SKM-1 (cell line): ENCODE measurements around the gene CSRP1.
"Not testable (repeated sequence)": the region's sequence is repeated elsewhere in the genome, so short reads cannot be mapped to it uniquely, and the experiment has no call there.

Source experiments
- DNase-seq: peaks from one replicate; lab custom pipeline; 2025; ENCODE audit not compliant: unreplicated experiment; lab: John Stamatoyannopoulos, UW

CSRP1 gene

DNA sequence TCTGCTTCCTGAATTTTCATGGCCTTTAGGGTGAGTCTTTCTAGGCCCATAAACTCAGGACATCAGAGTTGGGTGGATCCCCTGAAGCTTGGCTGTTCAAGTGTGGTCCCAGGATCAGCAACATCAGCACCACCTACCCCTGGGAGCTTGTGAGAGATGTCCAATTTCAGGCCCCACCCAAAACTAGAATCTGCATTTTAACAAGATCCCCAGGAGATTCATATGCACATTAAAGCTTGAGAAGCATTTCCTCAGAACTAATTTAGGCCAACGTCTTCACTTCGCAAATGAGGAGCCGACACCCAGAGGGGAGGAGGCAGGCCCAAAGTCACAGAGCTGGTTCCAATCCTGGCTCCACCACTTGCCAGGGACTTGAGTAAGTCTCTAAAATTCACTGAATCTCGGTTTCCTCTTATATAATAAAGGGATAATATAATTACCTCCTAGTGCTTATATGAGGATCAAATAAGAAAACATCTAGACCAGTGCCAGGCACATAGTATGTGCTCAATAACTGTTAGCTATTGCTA is 27.7 kb downstream of the CSRP1 start:
- DNase-seq = no peak

DNA sequence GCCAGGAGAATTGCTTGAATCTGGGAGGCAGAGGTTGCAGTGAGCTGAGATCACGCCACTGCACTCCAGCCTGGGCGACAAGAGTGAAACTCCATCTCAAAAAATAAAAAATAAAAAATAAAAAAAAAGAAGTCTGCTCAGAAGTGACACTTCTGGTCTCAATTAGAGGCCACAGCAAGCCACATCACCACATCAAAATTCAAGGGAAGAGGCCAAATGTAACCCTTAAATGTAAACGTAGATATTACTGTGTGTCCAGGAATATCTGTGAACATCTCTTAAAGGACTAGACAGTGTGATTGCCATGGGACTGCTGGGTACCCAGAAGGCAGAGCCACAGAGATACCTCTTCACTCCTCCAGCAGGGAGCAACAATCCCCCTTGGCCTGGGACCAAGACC is 28.3 kb downstream of the CSRP1 start:
- not testable (repeated sequence) for DNase-seq

DNA sequence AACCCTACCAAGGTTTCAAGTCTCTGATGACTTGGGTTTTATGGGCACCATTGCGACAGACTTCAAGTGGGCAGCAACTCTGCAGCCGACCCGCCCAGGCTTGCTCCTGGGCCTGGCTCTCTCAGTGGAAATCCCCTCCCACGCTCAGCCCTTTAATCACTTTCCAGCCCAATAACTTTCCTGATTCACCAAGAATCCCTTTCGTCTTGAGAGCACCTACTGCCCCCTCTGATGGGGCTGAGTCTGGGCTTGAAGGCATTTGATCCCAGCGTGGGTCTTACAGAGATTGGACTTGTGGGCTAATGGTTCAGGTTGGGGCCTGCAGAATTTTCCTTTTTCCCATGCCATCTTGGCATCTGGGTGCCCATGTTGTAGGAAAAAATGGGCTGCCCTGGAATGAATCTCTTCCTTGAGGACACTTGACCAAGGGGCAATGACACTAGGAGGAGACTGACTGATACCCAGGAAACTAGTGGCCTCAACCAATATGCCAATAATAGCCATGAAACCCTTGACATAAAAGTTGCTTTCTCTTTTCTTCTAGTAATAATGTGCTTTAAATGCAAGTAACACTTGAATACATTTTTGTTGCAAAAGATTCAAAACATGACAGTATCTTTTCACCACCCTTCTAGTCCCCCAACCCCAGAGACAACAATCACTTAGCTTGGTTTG is 30.1 kb downstream of the CSRP1 start:
- no peak for DNase-seq

DNA sequence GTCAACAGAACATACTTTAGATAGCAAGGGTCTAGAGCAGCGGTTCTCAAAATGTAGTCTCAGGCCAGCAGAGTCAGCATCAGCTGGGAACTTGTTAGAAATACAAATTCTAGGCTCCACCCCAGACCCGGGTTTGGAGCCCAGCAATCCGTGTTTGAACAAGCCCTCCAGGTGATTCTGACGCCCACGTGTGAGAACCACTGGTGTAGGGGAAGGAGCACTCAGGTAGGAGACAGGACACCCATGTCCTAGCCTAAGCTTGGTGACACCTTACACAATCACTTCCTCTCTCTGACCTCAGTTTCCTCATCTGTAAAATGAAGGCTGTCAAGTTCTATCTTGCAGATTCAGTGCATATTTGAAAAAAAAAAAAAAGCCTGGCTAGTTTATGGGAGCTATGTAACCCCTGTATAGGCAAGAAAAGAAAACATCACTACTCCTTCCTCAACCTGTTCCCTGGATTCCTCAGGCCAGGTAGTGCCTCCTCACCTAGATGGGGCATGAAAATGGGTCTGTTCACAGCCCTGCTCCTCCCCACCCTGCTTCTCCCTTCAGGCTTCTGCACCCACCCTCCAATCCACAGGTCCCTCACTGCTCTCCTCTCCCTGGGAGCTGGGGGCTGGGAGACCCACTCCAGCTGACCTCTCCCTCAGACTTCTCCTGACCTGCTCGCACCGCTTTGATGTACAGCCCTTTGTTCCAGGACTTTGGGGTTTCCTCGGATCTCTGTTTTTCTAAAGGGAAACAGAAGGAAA is 30.8 kb downstream of the CSRP1 start:
- DNase-seq = no peak

DNA sequence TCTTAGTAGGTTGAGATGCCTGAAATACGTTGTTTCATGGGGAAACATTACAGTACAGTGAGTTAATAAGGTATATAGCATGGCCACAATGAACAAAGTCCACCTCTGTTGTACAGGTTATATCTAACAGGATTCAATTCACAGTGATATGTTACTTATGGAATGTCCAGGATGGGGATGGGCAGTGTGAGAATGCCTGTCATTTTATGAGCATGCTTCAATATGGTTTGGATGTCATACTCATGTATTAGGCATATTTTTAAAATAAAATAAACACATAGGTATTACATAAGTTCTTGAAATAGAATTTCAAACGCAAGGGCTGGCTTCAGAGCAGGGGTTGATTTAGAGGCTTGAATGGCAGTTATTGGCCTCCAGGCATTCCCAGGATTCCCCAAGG is 31.8 kb downstream of the CSRP1 start:
- DNase-seq = no peak

DNA sequence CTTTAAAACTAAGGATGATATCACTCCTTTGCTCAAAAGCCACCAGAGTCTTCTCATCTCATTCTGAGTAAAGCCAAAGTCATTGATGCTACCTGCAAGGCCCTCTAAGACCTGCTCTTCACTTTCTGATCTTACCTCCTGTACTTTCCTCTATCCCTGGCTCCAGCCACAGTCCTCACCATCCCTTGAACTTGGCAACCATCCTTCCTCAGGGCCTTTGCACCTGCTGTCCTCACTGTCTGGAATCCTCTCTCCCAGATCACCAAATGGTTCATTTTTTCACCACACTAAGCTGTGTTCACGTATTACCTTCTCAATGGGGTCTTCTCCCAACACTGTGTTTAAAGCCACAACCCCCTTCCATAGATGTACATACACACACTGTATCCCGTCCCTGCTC is 33.6 kb downstream of the CSRP1 start:
- DNase-seq = no peak

DNA sequence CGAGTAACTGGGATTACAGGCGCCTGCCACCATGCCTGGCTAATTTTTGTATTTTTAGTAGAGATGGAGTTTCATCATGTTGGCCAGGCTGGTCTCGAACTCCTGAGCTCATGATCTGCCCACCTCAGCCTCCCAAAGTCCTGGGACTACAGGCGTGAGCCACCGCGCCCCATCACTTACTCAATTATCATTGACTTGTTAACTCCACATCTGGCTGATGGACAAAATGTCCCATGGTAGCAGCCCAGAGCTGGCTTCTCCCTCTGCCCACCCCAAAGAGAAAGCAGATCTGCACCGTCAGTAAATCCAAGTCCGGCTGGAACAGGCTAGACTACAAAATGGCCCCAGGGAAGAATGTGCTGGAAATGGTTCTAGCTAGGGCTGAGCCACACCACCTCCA is 34.6 kb downstream of the CSRP1 start:
- not testable (repeated sequence) for DNase-seq

DNA sequence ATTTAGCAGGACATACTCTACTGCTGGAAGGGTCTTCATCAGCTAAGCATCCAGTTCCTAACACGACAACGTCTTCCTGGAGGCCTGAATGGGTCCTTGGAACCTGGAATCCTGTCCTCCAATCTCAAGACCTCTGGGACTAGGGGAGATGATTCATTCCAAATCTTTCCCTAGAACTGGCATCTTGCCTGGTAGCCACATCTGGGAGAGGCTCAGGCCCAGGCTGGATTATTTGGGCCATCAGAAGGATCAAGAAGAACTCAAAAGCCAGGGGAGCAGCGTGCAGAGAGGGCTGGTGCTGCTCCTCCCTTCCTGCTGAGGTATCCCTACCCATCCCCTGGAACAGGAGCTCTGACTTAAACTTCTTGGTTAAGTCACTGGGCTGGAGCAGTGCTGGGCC is 35.2 kb downstream of the CSRP1 start:
- no peak for DNase-seq

DNA sequence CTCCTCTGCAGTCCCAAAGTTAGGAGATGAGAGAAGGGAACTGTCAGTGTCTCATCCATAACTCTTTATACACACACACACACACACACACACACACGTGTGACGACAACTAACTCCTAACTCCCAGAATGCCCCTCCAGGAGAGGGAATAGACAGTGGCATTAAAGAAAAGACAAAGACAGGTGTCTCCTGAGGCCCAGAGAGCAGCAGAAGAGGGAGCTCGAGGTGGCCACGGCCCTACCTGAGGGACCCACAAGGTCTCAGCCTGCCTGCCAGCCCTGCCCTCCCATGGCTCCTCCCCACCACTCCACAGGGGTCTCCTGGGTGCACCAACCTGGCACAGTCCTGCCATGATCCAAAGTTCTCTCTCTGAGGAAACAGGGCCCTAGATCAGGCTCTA is 36.3 kb downstream of the CSRP1 start:
- no peak for DNase-seq

DNA sequence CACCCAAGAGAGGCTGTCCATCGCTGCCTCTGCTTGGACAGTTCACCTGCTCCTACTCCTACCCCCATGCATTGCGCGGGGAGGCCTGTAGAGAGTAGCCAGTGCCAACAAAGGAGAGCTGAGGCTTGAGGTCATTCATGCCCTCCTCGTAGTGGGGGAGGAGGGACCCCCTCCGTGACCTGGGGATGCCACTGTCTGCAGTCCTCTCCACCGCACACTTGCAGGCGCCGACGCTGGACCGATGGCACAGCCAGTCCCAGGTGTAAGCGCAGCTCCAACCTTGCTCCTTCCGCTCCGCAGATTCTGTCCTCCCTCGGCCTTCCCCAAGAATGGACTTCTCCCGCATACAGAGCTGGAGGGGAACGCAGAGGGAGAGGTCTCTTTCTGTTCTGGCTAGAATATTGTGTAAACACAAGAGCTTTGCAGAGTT is 37.3 kb downstream of the CSRP1 start:
- DNase-seq = no peak

DNA sequence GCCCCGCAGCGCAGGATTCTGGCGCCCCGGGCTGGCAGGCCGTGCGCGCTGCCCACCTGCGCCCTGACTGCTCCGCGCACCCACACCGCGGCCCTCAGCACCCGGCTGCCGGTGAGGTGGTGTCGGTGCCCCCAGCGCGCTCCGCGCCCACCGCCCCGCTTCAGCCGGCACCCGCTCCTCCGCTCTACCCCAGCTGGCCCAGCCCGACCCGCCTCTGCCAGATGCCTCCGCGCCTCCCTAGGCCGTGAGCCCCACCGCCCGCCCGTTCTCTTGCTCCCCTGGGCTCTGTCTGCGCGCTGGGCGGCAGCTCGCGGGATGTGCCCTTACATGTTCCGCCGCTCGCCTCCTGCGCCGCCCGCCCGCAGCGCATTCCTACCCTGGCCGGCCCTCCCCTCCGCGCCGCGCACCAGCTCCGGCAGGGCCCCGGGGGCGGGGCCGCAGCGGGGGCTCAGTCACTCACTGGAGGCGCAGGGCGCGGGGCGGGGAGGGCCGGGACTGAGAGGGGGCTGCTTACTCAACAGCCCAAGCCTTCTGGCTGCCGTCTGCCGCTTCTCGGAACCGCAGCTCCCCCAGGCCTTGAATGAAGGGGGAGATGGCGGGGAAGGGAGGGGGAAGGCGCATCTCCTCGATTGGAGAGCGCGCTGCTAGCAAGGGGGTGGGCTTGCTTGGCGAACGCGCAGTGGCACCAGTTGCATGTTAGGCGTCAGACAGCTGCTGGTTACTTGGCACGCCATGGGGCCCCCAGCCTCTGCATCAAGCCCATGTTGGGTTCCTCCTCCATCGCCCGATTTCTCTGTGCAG is 37.9 kb downstream of the CSRP1 start, which contains the start of gene PHLDA3:
PHLDA3 (minus strand) TSS at position 345 of the 801 bp plus-strand sequence. CDS start 402 bp downstream, outside the sequence.
- DNase-seq = no peak

DNA sequence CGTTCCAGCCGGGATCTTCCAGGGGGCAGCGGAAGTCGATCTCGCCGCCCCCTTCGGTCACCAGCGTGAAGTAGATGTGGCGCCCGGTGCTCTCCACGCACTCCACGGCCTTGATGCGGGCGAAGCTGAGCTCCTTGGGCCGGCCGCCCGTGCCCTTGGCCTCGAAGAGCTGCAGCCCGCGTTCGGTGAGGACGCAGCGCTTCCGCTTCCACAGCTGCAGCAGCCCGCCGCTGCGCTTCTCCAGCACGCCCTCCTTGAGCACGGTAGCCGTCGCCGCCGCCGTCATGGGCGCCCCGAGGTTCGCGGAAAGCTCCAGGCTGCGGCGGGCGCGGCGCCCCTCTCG is 38.5 kb downstream of the CSRP1 start:
- no peak for DNase-seq

DNA sequence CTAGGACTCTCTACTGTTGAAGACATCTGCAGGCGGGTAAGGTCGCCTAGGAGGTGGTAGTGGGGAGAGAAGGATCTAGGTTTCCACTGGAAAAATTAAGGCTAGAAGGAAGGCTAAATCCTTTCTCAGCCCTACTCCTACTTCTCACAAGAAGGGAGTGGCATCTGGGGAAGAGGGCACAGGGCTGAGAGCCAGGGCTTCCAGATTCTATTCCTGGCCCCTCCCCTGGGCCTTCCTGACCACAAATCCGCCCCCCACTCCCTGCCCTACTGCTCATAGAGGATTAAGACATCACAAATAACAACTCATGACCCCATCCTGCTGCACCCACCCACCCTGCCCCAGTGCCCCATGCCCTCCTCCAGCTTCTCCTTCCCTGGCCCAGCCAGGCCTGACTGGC is 40.4 kb downstream of the CSRP1 start:
- DNase-seq = no peak

DNA sequence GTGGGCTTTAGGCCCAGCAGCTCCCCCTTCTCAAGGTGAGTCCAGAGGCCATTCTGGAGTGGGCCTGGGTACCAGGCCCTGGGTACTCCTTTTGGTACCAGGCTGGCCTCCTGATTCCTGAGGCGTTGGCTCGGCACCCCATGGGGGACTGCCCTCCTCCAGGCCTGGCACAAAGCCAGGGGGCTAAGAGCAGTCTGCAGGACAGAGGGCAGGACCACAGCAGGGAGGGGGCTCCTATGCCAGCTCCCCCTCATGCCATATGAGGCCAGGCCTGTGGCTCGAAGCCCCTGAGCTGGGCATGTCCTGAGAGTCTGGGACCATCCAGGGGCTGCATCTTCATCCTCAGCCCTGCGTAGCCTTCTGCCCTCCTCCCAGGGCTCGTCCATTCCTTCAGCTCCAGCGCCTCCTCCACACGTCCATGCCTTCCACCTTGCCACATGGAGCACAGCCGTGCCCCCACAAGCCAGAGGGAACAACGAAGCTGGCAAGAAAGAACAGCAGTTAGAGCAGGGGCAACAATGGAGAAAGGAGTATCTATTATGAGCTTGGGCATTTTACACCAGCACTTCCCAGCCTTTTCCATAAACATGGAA is 41.1 kb downstream of the CSRP1 start:
- no peak for DNase-seq

DNA sequence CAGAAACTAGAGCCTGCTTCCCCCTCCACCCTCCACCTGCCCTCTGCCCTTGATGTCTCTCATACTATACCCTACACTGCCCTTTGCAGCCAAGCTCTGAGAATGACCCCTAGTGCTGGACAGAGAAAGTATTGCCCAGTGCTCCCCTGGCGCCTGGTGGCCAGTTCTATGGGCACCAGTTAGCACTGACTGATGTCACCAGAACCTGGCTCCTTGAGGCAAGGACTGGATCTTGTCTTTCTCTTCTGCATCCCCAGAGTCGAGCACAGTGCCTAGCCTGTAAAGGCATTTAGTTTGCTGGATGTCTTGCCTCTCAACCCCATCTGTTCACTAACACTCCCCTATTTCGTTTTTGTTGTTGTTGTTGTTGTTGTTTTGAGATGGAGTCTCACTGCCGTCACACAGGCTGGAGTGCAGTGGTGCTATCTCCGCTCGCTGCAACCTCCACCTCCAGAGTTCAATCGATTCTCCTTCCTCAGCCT is 43.8 kb downstream of the CSRP1 start:
- DNase-seq = no peak

DNA sequence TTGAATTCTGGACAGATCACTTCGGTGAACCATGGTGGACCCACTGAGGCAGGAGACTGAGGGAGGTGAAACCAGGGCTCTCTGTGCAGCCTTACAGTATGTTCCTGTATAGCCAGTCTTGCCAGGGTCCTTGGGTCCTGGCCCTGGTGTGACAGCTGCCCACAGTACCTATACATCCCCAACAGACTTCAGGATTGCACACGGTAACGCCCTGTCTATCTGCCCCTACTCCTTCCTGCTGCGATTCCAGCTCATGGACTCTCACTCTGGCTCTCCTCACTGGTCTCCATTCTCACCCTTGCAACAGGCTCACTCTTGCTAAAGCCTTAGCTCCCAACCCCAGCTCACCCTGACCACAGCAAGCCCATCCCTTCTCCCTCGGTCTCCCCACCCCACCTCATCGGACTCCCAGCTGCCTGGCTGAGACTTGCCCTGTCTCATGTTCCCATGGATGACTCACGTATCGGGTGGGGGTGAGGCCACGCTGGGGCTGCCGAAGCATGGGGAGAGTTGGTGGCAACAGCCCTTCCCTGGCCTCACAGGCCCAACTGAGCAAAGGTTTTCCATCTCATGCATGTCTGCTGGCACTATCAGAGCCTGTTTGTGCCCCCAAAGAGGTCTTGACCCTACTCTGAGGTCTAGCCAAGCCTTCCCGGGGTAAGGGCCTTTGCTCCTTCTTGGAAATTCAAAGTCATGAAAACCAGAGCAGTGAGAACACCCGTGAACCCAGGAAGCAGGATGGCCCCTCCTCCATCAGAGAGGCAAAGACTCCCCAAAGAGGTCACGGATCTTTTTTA is 45.1 kb downstream of the CSRP1 start:
- no peak for DNase-seq

DNA sequence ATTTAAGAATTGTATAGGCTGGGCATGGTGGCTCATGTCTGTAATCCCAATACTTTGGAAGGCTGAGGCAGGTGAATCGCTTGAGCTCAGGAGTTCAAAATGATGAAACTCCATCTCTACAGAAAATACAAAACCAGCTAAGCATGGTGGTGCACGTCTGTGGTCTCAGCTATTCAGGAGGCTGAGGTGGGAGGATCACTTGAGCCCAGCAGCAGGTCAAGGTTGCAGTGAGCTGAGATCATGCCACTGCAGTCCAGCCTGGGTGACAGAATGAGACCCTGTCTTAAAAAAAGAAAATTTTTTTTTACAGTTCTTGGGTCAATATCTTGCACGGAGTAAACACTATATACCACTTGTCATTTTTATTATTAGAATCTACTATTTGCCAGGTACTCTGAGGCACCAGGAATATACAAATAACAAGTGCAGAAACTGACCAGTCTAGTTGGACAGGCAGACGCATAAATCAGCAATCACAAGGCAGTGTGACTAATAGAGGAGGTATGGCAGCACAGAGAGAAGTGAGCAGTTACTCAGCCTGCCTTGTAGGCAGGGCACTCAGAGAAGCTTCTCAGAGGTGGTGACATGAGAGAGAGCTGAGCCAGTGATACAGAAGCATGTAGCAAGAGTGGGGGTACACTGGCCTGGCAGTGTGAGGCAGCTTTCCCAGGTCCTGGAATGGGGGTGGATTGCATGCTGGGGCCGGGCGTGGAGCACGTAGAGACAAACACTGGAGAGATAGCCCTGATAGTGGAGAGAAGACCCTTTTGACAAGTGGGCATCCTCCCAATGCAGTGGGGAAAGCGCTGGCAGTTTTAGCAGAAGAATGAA is 45.9 kb downstream of the CSRP1 start:
- no peak for DNase-seq

DNA sequence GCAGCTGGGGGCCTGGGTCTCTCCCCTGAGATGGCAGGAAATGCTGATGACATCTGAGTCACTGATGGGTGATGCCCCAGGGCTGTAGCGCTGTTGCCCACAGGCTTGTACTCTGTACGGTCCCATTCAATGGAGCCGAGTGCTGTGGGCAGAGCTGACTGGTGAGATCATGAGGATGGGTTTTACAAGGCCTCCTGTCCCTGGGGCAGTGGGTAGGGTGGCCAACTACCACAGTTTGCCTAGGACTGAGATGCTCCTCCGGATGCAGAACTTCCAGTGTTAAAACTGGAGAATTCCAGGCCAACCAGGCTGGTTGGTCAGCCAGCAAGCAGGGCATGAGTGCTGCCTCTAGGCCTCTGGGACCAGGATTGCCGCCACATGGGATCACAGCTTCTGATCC is 47.1 kb downstream of the CSRP1 start:
- DNase-seq = no peak

DNA sequence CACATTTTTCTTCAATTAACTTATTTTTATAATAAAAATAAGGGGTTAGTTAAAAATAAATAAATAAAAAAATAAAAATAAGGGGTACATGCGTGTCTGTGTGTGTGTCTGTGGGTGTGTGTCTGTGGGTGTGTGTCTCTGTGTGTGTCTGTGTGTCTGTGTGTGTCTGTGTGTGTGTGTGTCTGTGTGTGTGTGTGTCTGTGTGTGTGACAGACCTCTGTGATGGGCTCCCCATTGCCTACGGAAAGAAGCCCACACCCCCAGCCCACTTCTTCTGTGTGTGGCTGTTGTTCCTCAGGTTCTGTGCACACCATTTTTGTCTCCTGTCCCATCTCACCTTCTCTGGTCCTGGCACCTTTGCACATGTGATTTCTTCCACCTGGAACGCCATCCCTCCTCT is 47.9 kb downstream of the CSRP1 start:
- no peak for DNase-seq
